Amniotic epithelial cell (primary cell): Measurements from ENCODE around the gene SMTNL2.
"Not testable (repeated sequence)": the region's sequence is repeated elsewhere in the genome, so short reads cannot be mapped to it uniquely, and the experiment has no call there.

Experiments
- DNase-seq: peaks from one replicate; pipeline ENCODE4 v3.0.0-alpha.2; 2010; ENCODE audit warnings: low read depth

The SMTNL2 gene

DNA sequence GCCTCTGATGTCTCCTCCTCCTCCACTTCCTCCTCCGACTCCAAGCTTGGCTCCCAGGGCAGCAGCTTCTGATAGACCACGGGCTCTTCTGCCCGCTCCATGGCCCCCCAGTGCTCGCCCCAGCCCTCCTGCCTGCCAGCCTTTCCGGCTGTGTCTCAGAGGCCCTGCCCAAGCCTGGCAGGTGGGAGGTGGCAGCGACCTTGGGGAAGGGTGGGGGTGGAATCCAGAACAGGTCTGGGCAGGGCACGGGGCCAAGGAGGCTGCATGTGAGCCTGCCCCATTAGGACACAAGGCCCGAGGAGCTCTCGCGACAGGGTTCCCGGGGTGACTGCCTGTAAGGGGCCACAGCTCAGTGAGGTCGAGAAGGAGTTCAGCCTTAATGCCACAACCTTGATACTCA, 23.9 kb upstream of the SMTNL2 start, which contains the start of gene GGT6:
Gene GGT6 (minus strand): TSS at position 157 of the 400 bp plus-strand sequence. CDS start 56 bp downstream, at position 101.
- no peak for DNase-seq

- peak; percentile 44 for DNase-seq
Measured at GRCh38 chr17:4560837-4561256, 23.5 kb upstream of the SMTNL2 start.

DNA sequence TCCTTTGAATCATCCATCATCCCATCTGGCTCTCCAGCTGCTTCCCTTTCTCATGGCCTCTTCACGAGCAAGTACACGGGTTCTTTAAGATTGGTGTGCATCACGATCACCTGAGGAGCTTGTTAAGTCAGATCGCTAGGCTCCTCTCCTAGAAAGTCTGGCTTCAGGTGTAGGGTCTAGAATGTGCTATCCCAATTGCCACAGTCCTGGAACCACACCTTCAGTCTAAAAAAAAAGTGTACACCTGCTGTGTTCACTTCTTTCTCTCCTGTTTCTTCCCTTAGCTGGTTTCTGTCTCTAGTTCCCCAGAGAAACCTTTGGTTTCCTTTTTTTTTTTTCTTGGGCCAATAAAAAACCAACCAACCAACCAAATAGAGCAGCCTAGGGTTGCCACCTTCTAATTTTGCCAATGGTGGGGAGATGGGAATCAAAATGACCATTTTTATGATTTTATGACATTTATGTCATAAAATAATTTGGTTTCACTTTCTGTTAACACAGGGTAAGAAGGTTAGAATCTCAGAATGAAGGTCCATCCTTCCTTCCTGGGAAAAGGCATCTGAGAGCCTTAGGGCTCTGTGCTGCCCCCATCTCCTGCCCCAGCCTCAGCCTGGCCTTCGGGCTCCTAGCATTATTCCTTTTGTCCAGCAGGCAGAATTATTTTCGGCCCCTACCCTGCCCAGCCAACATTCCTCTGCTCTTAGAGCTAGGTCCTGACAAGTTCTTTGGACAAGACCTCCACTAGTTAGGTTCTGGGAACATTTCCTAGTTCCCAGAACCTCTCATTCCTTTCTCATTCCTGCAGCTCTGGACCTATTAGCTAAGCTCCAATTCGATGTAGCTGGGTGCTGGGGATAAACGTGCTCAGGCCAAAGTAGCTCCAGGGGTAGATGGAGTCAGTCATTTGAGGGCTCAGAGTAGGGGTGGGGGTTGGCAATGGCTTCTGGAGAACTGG, 22.0 kb upstream of the SMTNL2 start:
- no peak for DNase-seq

DNA sequence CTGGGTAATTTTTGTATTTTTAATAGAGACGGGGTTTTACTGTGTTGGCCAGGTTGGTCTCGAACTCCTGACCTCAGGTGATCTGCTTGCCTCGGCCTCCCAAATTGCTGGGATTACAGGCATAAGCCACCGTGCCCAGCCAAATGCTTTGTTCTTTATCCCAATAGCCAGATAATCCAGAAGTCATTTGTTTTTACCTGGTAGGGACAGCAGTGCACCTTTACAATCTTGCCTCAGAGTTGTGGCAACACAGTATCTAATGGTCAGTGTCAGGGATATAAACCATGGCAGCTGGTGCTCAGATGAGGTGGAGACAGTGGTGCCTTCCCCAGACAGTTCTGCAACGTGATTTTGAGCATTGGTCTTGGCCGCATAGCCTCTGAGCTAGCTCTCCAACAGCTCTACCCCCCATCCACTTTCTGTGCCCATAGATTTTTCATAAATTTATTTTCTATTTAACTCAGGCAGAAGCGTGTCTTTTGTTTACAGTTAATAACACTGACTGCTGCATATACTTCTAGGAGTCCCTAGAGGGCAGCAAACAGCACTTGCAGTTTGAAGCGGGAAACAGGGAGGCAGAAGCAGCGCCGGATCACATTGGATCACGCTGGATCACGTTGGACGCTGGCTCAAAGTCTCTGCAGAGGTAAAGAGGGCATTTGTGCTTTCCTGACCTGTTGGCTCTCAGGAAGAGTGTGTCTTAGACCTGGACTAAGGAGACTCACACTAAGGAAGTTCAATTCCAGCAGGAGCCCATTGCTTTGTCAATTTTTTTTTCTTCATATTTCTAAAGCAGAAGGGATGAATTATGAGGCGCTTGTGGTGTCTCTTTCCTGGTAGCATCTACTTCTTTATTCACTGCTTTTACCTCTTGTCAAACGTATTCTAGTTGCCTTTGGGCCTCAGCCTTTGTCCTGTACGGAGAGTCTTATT, 18.9 kb upstream of the SMTNL2 start:
- DNase-seq: peak; percentile 77

DNA sequence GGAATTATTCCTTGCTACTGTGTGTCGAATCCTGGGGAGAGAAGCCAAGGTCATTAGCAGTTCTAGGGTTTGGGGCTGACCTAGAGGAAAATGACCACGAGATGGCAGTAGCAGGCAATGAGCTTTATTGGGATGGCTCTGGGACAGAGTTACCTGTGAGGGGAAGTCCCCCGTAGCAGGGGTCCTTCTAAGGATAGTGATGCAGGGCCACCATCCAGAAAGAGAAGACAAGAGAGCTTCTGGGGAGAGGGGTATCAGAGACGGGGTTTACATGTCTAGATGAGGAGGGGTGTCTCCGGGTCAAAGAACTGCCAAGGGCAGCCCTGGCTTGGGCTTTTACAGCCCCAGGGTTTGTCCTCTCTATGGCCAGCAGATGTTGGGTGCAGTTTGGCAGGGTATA, 17.5 kb upstream of the SMTNL2 start:
- peak; percentile 56 for DNase-seq

- no peak for DNase-seq
Measured at GRCh38 chr17:4569591-4569990, 14.7 kb upstream of the SMTNL2 start.

- no peak for DNase-seq
Measured at GRCh38 chr17:4572131-4572530, 12.2 kb upstream of the SMTNL2 start.

GRCh38 chr17:4573115-4573514, 11.2 kb upstream of the SMTNL2 start:
- DNase-seq: no peak

DNA sequence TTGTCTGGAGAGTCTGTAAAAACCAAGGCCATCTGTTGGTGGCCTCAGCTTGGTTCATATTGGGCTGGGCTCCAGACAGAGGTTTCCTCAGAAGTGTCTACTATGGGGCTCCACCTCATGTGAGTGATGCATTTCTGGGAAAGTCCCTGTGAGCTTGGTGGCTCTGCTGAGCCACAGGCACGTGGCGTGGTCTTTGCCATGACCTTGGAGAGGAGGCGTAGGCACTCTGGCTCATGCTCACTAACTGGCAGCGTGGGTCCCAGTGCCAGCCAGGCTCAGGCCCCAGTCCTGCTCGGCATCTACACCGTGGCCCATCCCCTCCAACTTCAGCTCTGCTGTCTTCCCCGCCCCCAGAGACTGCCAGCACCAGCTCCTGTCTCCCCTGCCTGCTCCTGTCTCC, 10.7 kb upstream of the SMTNL2 start:
- DNase-seq: no peak

DNA sequence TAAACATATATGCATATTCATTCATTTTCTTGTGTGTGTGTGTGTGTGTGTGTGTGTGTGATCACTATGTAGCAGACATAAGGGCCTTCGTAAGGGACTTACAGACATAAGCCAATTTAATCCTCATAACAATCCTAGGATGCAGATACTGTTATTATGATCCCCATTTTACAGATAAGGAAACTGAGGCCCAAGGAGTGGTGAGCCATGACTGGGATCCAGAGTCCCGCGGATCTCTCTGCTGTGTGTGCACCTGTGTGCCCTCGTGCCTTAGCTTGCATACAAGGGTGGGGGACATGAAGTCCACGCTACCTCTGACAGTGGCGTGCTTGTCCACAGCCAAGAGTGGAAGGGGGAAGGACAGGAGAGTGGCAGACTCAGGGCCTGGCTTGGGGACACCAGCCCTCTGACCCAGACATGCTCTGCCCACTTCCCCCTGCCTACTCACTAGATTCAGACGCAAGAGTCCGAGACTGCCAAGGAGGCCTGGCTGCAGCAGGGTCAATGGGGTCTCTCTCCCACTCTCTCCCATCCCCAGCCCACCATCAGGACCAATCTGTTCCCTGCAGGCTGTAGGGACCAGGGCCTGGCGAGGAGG, 9.8 kb upstream of the SMTNL2 start:
- DNase-seq: no peak

DNA sequence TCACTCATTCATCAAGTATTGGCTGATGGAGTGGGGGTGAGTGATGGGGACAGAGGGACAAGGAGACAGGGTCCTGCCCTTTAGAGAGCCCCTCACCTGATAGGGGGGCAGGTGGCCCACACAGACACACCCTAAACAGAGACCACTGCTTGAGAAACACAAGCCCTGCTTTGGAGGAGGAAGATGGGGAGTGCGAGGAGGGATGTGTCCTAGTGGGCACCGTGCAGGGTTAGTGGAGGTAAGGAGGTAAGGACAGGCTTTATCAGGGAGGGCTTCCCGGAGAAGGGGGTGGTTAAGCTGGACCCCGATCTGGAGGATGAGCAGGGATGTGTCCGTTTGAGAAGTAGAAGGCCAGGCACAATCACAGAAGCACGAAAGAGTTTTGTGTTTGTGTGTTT, 8.2 kb upstream of the SMTNL2 start:
- DNase-seq: no peak

DNA sequence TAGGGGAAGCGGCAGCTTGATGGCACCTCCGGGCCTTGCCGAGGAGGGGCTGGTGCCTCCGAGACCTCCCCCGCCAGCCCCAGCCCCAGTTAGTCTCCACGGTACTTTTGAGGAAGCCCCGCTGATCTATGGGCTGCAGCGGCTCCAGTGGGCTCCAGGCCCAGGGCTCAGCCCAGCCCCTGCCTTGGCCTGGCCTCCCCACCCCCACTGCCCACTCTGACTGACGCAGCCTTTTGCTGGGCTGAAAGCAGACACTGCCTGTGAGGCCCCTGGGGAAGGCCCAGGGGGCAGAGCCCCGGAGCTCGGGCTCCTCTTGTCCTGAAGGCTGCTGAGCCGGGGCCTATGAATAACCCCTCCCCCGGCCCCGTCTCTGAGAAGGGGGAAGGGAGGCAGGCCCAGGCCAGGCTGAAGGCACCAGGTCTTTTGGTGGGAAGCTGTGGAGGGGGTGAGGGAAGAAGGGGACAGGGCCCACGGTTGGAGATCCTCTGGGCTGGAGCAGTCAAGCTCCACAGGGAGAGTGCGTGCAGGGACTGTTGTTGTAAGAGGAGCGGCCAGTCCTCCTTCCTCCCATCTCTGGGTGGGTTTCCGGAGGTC, 7.5 kb upstream of the SMTNL2 start:
- DNase-seq: peak; percentile 57

- DNase-seq: peak; percentile 54
Measured at GRCh38 chr17:4577386-4577993, 6.8 kb upstream of the SMTNL2 start.

GRCh38 chr17:4578349-4578748, 6.0 kb upstream of the SMTNL2 start:
- not testable (repeated sequence) for DNase-seq

DNA sequence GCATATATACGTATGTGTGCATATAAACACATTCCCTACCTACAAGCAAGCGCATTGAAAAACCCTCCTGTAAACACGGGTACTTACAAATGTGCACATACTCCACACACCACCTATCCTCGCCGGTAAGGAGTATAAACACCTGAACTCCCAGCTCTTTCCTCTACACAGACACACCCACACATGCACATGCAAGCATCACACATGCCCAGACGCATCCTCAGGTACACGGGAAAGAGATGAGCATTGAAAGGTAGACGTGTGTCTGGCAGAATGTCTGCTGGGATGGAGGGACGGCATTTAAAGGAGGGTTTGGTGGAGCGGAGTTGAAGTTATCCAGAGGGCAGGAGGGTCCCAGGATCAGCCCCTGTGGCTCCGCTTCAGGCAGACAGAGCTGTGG, 4.7 kb upstream of the SMTNL2 start:
- no peak for DNase-seq

DNA sequence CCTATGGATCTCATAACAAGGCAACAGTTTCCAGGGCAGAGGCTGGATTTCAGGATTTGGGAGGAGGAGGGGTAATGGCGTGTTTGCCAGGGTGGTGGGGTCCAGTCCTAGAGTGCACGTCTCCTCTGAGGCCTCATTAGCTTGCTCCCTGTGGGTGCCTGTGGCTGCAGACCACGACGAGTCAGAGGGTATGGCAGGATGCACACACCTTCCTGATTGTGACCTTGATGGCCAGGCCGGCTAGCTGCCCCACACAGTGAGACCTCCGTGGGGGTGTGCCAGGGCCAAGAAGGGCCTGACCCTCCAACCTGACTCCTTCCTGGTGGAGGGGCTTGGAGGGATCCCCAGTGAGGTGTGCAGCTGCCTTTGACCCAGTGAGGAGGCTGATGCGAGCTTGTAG, 4.0 kb upstream of the SMTNL2 start:
- no peak for DNase-seq

- DNase-seq: peak; percentile 81
Measured at GRCh38 chr17:4582101-4582501, 2.2 kb upstream of the SMTNL2 start.

DNA sequence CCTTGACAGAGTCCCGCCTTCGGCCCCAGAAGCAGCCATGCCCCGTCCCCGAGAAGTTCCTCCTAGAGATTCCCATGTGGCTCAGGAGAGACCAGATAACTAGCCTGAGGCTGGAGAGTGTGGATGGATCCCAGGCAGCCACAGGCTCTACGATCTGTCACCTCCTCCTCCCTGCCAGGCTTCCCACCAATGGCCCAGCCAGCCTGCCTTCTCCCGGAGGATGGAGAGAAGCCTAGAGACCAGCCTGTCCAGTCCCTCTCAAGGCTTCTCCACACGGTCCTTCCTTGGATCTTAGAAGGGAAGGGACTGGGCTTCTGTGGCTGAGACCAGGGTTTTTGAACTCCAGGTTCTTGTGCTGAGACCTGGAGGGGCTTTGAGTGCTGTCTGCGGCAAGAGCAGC, 1.6 kb upstream of the SMTNL2 start:
- DNase-seq: no peak

DNA sequence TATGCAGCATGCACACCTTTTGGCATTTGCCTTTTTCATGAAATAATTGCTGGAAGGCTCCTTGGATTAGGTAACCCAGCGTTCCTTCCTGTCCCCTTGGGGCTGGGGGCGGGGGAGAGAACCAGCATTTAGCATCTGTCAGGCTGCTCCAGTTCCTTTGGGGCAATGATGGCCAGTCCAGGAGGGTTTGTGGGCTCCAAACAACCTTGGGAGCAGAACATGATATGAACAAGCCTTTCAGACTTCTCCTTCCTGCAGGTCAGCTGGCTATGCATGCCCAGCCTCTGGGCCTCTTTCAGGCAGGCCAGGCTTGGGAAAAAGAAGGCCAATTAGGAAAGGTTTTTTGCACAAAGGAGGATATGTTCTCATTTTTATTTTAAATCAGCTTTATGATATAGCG, 1.1 kb upstream of the SMTNL2 start:
- no peak for DNase-seq

GRCh38 chr17:4583782-4584100, 588 bp upstream of the SMTNL2 start:
- DNase-seq: peak; percentile 26

DNA sequence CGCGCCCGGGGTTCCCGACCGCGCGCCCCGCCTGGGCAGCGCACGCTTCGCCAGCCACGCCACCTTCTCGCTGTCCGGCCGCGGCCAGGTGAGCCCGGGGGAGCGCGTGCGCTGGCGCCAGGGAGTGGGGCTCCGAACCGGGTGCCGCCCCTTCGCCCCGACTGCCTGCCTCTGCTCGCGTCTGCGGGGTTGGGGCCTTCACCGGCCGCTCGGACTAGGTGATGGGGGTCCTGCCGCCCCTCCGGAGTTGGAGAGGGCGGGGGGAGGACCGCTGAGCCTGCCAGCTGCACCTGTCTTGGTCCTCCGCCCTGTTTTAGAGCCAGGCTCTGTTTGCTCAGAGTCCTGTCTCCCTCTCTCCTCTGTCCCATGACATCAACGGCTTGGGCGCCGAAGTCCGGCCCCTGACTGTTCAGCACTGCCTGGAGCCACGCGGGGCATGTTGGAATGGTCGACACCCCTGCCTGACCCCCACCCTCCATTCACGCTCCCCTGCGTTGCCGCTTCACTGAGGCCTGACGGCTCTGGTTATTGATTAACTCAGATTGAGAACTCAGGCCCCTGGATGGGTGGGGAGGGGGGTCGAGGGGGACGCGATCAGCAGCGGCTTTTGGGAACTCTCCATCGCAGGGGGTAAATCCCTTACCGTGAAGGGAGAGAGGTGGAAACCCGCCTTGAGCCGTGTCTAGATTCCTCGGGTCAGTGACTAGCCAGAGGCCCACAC, 748 bp downstream of the SMTNL2 start:
- no peak for DNase-seq
